ENCODE measurements around the gene MEF2D.

MEF2D gene

DNA sequence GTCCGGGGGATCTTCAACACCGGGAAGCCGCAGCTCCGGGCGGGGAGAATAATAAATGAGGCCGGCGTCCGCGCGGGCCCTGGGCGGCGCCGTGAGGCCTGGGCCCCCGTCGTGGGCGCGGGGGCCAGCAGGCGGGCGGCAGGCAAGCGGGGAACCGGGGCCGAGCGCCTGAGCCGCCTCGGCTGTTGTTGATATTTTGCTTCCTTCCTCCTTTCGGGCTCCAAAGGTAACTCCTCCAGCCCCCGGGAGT, at the start of gene MEF2D:
Gene MEF2D (minus strand): TSS at position 233 of the 250 bp plus-strand sequence. CDS start 17,483 bp downstream, outside the sequence.
- DNase-seq, result no peak

DNA sequence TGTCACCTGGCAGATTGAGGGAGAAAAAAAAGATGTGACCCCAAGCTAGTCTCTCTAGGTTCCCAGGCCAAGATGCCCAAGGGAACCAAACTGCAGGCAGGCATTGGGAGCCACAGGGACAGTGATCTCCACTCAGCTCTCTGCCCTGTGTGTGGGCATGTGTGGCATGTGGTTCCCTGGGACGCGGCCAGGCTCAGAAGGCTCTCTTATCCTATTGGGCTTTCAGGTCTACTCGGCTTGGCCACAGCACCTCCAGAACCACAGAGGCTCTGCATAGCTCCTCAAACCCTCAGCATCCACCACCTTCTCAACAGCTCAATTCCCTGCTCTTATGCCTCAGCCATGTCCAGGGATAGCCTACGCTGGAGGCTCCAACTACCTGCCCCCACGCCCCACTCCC, 49.8 kb upstream of the MEF2D start:
- DNase-seq, result no peak

DNA sequence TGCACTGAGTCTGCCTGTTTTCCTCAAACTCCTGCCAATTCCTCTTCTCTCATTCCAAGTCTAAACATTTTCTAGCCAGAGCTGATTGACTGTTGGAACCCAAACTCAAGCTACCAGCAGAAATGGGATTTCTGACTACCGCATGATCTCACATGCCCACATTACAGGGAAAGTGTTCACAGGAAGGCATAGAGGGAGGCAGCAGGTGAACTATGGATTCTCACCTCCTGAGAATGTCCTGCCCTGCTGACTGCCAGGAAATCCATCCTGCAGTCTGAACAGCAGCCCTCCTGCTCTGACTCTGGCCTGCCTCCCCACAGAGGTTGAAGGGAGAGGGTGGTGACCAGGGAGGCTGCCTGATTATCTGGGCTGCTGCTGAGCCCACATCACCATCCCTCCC, 49.3 kb upstream of the MEF2D start:
- no peak for DNase-seq

DNA sequence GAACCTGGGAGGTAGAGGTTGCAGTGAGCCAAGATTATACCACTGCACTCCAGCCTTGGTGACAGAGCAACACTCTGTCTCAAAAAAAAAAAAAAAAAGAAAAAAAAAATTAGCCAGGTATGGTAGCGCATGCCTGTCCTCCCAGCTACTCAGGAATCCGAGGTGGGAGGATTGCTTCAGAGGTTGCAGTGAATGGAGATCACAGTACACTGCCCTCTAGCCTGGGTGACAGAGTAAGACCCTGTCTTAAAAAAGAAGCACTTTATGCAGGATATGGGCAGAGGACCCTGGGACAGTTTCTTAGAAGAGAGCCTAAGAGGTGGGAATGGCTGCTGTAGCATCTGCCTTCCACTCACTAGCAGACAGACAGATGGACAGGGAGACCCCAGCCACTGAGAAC, 48.8 kb upstream of the MEF2D start:
- DNase-seq, result no peak

DNA sequence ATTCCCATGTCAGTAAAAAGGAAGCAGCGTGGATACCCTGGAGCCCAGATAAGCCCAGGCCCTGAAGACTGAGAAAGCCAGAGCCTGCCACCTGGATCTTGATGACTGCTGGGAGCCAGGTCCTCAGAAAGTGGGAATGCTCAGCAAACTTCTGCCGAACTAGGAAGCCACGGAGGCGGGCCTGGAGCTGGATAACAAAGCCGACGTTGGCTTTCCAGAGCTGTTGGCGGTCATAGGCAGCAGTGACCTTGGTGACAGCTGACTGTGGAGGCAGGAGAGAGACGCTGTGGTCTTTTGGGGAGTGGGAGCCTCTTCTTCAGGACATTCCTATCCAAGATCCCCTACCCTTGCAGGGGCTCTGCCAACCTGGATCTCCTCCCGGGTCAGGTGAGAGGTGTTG, 47.4 kb upstream of the MEF2D start:
- DNase-seq, result no peak

DNA sequence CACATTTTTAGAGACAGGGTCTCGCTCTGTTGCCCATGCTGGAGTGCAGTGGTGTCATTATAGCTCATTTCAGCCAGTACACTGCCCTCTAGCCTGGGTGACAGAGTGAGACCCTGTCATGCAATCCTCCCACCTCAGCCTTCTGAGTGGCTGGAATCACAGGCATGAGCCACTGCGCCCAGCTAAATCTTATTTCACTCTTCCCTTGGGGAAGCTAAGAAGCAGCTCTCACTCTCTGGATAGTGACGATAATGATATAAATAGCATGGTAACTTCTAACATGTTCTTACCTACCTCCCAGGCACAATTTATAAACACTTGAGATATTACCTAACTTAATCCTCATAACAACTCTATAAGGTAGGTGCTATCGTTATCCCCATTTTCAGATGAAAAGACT, 46.9 kb upstream of the MEF2D start:
- DNase-seq, result no peak

DNA sequence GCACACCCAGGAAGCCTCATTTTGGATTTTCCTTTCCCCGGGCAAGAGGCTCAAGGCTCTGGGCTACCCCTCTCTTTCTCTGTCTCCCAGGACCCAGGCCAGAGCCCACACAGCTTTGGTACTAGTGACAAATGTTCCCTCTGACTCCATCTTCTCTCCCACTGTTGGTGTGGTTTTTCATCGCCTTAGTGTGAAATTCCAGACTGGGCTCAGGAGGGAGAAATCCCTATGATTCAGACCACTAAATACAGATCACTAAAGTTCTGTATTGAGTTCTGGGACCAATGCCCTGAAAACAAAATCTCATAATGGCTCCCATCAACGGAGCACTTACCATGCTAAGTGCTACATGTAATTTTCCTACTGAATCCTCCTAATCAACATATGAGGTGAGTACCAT, 45.7 kb upstream of the MEF2D start:
- no peak for DNase-seq

DNA sequence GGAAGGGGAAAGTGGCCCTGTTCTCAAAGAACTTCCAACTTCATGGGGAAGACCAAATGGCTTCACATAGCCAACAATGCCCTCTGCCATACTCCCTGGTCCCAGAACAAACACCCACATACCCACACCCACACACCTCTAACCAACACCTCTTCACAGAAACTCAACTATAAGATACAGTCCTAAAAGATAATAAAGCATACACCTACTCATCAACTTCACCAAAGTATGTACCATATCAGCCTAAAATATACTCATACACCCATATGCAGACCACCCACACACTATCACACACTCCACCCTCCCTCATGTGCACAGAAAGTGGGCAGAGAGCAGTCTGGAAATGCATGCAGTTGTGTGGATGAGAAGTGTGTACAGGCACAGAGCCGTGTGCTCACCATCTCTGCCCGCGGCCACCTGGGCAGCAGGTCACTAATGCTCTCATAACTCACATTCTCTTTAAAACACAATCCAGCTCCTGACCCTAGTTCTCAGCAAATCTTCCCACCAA, 44.1 kb upstream of the MEF2D start:
- DNase-seq, result no peak

DNA sequence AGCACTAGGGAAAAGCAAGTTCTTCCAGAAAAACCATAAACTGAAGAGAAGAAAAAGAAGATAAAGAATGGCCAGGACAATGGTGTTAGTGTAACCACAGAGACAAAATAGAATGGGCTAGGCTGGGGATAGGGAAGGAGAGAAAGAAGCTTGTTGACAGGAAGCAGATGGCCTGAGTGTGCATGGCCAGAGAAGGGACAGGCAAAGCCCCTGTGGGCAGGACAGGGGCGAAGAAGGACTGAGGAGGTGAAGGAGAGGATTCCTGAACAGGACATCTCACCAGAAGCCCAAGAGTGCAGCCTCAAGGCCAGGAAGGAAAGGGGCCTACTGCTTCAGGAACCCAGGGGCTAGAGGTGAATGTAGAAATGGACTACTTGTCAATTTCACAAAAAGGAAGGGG, 42.5 kb upstream of the MEF2D start:
- no peak for DNase-seq

DNA sequence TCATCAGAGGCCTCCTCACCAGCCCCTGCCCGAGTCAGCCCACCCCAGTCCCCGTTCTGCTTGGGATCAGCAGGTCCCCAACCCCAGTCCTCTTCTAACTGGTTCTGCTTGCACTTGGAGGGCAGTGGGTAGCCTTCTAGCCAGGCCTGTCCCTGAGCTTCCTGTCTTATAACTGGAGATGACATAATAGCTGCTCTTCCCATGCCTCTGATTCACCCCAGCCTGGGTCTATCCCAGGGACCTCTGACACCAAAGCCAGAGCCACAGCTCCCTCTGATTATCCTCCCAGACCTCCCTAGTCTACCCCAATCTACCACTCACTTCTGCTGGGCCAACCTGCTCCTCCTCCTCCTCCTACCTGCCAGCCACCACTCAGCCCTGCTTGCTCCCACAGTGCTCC, 40.4 kb upstream of the MEF2D start:
- no peak for DNase-seq

DNA sequence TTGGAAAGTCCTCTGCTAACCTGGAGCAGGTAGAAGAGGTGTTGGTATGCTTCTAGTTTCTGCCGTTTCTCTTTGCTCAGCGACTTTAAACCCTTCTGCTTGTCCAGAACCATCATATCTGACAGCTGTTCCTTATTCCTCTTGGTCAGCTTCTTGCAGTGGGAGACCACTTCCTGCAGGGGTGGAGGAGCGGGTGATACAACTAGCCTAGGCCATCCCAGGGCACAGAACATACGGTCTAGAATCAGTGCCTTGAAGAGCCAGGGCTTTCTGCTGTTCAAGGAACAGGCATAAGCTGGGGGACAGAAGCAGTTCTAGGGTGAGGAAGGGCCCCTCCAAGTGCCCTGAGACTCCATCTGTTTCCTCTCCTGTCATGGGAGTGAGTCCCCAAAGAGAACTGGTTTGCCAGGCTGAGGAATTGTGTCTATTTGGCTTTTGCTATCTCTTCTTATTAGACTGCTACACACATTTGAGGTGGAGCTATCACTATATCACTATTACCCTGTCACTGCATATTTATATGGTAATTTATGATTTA, 39.3 kb upstream of the MEF2D start:
- DNase-seq, result no peak

DNA sequence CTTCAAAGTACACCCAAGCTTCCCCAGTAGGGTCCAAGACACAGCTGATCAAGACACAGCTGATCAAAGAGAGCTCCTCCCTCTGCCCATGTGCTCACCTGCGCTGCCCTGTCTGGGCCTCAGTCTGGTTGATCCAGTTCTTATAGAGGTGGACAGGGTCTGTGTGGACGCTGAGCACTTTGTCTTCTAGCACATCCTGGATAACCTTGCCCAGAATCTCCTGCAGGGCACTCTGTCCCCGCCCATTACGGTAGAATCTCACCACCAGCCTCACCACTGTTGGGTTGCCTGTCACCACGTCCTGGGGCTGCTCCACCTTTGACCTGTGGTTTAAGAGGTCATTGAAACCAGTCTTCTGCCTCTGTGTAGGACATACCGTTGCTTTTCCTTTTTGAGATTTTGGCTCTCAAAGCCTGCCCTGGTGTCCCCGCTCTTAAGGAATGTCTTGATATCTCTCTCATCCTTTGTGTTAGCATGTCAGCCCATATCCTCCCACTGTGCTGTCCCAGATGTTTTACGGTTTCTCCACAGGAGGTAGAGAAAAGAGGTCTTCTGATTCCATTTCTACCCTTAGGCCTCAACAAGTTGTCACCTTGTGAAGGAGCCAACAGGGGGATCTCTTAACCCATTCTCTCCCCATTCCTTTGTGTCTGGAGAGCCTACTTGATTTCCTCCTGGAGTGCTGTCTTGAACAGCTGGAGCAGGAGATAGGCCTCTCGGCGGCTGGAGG, 38.3 kb upstream of the MEF2D start:
- no peak for DNase-seq

DNA sequence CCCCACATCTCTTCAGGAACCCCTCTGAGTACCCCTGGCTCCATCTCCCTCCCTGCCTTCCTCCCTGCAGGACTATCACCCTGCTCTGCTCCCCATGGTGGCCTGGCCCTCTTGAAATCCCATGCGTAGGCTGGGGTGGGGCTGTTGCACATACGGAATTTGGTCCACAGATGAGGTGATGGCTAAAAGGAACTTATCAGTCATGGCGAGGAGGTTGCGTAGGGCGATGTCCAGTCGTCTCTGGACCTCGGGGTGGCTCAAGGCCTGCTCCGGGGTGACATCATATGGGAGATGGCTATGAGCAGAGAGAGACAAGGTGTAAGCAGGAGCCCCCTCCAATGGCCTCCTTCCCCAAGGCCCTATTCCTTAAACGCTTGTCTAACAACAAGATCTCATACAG, 36.5 kb upstream of the MEF2D start:
- DNase-seq, result no peak

DNA sequence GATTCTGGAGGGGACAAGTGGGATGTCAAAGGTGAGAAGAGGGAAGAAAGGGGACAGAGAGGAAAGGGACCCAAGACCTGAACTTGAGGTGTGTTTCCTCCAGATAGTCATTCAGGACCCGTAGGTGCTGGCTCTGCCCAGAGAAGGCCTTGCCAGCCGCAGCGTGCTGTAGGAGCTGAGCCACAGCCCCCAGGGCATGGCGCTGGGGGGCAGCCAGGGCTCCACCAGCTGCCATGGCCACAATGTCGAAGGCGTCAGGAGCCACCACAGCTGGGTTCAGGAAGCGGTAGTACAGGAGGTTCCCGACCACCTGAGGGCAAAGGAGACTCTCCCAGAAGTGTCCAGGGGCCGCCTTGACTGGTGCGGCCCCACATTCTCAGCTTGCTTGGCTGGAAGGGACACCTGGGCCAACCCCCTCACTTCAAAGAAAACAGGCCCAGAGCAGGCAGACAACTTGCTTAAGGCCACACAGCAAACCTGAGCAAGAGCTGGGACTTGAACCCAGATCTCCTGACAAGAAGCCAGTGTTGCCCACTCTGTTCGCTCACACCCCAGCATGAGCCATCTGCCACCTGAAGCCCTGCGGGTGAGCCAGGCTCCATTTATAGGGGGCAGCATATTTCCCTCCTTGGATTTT, 34.0 kb upstream of the MEF2D start:
- no peak for DNase-seq

DNA sequence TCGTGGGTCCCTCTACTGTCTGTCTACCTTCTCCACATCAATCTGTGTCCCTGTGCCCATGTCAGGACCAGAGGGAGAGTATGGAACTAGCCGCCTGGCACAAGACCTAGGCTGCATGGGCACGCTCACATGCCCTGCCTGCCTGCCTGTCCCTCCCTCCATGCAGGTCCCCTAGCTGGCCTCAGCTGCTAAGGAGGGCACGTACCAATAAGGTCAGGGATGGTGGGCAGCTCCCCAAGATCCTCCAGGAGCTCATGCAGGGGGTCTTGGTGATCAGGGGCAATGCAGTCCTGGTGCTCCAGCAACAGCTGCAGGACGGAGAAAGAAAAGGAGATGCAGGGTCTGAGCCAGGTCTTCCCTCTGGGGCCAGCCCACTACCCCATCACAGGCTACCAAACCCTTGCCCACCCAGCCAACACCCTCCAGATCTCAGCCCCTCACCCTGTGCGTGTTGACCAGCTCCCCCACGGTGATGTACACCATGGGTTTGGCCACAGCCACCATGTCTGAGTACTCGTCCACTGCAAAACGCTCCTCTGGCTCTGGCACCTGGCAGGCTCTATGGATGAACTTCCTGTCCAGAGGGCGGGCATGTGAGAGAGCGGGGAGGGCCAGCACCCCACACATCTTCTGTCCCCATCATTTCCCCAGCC, 33.1 kb upstream of the MEF2D start:
- DNase-seq, result no peak

DNA sequence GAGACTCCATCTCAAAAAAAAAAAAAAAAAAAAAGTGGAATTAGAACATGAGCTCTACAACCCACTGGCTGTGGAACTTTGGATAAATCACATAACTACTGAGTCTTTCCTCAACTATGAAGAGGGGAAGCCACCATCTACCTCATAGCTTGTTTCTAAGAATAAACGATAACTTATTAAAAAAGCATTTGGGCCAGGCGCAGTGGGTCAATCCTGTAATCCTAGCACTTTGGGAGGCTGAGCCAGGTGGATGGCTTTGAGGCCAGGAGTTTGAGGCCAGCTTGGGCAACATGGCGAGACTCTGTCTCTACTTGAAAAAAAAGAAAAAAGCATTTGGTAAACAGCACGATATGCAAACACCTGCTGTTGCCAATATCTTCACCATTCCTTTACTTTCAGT, 31.8 kb upstream of the MEF2D start:
- DNase-seq, result no peak

DNA sequence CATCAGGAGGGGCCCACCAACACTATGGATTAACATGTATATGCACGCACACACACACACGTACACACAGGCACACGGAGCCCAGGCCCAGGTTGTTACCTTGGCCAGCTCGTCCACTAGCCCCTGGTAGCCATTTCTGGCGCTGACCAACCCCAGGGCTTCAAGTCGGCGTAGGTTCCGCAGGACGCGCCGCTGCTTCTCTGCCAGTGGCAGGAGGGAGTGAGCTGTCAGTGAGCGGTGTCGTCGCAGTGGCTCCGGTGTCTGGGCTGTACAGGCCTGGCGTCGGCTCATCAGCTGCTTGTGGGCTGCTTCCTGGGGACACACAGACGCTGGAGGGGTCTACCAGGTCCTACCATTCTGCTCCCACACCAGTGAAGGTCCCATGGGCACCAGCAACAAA, 29.4 kb upstream of the MEF2D start:
- no peak for DNase-seq

DNA sequence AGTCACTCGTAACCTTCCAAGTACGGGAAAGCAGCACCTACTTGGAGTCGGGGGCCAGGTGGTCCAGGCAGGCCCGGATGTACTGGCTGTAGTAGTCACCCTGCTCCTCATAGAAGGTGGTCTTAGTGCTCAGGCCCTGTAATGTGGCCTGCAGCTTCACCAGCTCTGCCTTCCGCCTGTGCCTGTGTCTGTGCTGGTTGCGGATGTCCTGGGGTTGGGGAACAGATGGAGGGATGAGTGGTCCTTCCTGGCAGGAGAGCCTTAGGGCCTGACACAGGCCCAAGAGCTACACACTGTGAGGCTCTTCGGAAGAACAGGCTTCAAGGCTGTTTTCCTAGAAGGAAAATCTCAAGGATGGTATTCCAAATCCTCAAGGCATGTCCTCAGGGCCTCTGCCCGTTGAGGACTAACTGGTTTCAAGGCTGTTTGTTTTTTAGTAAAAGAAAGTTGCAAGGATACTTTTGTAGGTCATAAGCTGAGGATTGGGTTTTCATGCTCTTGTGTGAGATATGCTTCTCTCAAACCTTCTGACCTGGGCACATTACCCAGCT, 28.4 kb upstream of the MEF2D start:
- no peak for DNase-seq

DNA sequence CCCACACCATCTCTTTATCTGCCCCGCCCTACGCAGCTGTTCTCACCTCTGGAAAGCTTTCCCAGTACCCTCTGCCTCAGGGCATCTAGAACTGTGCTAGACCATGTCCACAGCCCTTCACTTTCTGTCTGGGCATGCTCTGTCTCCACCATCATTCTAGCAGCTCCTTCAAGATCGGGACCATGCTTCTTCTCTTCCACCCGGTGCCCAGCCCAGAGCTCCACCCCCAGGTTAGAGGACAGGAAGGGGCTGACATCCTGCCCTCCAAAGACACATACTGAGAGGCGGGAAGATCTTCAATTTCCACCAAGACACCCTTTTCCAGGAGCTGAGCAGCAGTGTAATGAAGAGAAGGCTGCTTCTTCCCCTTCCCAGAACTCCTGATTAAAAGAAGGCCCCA, 27.7 kb upstream of the MEF2D start:
- no peak for DNase-seq

DNA sequence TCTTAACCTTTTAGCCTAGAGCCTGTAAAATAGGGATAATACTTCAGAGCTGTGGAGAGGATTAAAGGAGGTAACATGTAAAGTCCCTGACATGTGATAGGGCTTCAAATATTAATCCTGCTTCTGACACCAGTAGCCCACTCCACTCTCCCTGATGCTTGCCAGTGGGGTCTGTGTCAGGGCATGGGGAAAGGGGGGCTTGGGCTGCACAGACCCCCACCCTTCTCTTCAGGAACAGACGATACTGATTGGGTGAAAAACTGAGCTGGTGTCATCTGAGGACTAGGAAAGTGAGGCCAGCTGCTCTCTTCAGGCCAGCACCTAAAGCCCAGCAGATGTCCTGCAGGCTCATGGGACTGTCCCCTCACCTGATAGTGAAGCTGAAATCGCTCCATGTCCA, 27.0 kb upstream of the MEF2D start:
- no peak for DNase-seq

DNA sequence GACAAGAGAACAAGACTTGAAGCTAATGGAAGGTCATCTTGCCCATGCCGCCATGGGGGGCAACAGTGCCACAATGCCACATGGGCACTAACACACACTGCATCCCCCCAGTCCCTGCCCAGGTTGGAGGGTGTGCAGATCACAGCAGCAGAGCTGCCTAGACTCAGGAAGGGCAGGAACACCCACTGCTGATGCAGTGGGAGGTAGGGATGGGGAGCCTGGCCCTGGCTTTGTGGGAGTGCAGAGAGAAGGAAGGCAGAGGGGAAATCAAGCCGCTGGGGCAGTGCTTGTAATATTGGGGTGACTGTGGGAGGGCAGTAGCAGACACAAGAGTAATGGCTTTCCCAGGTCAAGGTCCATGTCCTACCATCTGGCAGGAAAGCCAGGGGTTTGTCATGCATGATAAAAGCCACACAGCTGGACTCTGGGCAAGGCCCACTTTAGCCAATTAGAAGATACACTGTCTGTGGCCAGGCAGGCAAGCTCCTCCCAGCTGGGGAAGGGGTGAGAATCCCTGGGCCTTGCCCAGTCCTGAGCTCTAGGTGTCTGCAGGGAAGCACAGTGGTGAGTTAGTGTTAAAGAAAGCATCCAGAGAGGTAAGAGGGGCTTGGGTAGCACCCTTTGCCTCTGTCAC, 25.4 kb upstream of the MEF2D start:
- no peak for DNase-seq

DNA sequence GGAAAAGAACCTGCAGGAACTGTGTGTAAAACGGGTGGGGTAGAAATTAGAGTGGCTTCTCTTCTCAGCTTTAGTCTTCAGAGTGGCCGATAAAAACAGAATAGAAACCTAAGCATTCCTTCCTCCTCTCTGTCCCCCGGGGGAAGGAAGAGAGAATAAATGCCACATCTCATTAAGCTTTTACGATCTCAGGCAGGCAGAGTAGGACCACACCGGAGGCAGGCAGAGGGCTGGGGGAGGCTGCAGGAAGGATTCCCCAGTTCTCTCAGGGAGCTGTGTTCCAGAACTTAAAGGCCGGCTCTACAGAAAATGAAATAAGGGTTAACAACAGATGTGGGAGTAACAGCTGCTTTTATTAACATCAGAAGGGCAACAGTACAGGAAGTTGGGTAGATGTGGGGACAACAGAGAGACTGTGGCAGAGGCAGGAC, 24.5 kb upstream of the MEF2D start:
- DNase-seq, result no peak

DNA sequence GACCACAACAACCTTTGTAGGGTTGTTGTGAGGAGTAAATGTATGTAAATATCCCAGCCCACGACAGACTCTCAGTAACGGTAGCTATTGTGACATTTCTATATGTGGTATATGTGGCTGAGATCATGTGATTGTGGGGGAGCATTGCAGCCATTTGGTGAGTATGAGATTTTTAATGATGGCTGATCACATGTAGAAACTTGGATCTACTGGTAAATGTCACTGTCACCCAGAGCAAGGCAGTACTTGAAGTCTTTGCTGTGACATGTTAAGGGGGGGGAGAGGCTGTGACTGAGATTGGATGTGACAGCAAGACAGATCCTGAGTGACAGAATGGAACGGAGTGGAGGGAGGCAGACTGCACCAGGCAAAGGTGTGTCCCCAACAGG, 23.9 kb upstream of the MEF2D start:
- no peak for DNase-seq

Data from activated CD8-positive, alpha-beta memory T cell treated with anti-CD3 and anti-CD28 coated beads, Interleukin-2, amount 50 U/mL, for 48 hours (primary cell).